Measurements from ENCODE around the gene PIGB. TPM values are rescaled to one million over a fixed set of nuclear protein-coding genes. Genes with fewer than 3 reads are reported as not detected.

Gene PIGB
- total and polyA plus RNA-seq, 2 of the 13 experiments (the other 11 are each of a cell fraction or from before 2014, with no cell fraction given): 14.5 to 19.1 TPM

DNA sequence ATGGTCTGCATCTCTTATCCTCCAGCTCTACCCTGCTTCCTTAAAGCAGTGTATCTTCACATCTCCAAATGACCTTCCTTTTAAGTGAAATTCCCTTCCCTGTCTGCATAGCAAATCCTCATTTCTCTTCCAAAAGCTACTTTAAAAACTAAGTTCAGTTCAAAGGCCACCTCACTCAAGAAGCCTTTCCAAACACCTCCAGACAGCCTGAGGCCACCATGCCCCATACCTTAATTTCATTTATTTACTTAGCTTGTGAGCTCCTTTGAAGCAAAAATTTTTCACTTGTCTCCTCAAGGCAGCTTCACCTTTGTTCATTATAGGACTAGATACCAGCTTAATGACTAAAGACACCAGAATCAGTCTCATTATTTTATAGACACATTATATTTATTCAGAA lies 39.4 kb downstream of the PIGB start:
- no peak overlapping the region for H2AFZ ChIP-seq (ENCODE audit: low read length)
- no peak overlapping the region for H3K4me2 ChIP-seq (ENCODE audit: low read depth, low read length)
- POLR2A ChIA-PET: interaction anchor here (2.3 kb wide), 1 partner anchor 50 kb away, joined by 5 read pairs; the partner anchor contains the start of genes CCPG1 and PIERCE2
- peaks cover 7% of the 10 kb centered on the region; the same call in 1 of the 2 replicates for H3K4me1 ChIP-seq (ENCODE audit: insufficient read depth, low read length)
- TF ChIP-seq ZNF816 (CRISPR knock-in tag; IDR thresholded peaks at IDR 0.05; ENCODE audit: borderline replicate concordance) (no peak), MAFK (conservative IDR thresholded peaks at IDR 0.05 in 1 of 2, IDR thresholded peaks at IDR 0.05 in 1 of 2; ENCODE audit: low read length in 2 of 2) (no peak), MAZ (IDR thresholded peaks at IDR 0.05; ENCODE audit: borderline replicate concordance, low read depth, low read length) (no peak), MAZ (CRISPR knock-in tag; IDR thresholded peaks at IDR 0.05; ENCODE audit: low read depth) (no peak), ZC3H13 (CRISPR knock-in tag; IDR thresholded peaks at IDR 0.05) (no peak), ZFP62 (CRISPR knock-in tag; IDR thresholded peaks at IDR 0.05) (no peak), ZNF776 (CRISPR knock-in tag; IDR thresholded peaks at IDR 0.05) (no peak)
- TF ChIP-seq, protein P1, sequence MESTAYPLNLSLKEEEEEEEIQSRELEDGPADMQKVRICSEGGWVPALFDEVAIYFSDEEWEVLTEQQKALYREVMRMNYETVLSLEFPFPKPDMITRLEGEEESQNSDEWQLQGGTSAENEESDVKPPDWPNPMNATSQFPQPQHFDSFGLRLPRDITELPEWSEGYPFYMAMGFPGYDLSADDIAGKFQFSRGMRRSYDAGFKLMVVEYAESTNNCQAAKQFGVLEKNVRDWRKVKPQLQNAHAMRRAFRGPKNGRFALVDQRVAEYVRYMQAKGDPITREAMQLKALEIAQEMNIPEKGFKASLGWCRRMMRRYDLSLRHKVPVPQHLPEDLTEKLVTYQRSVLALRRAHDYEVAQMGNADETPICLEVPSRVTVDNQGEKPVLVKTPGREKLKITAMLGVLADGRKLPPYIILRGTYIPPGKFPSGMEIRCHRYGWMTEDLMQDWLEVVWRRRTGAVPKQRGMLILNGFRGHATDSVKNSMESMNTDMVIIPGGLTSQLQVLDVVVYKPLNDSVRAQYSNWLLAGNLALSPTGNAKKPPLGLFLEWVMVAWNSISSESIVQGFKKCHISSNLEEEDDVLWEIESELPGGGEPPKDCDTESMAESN (CRISPR knock-in tag; conservative IDR thresholded peaks at IDR 0.05): no peak
- no peak for FAIRE-seq
- BruUV-seq (replicated peaks): no TSS peak
- peaks cover 0 to 10% of the 10 kb centered on the region in 2 experiments; a peak in 2 of 5 replicates for H3K36me3 ChIP-seq (replicated peaks in 1 of 2; ENCODE audit: control insufficient read depth in 1 of 2, insufficient read depth in 2 of 2, low read length in 2 of 2)
- no peak for DNase-seq (ENCODE audit: low spot score)
- CTCF ChIA-PET (ENCODE audit: low intra/inter-chr PET ratio, low total read pairs): no interaction called here
- intact Hi-C loops (cut with micrococcal nuclease; ENCODE audit: unreplicated experiment): no loop called here
- H3K4me3 ChIP-seq (replicated peaks in 1 of 3; ENCODE audit: insufficient read depth in 1 of 3, low read depth in 2 of 3, low read length in 3 of 3): no peak overlapping the region
- no peak overlapping the region for H3K27ac ChIP-seq (ENCODE audit: extremely low read length, insufficient read depth, low read length)
- in situ Hi-C loops (cut with HindIII; ENCODE audit: extremely low pct_ligation_motif_present, low pct_unique_long_range_greater_than_20kb): no loop called here
- no peaks in the 10 kb centered on the region for H4K20me1 ChIP-seq (ENCODE audit: insufficient read depth, low read length)
- no peaks in the 10 kb centered on the region for H3K79me2 ChIP-seq (ENCODE audit: insufficient read depth, low read length)
- no peak for ATAC-seq
- H3K27me3 ChIP-seq (ENCODE audit: control insufficient read depth in 1 of 2, insufficient read depth in 2 of 2, low read length in 2 of 2): no peaks in the 10 kb centered on the region
- H3K9me3 ChIP-seq (ENCODE audit: low read length): no peaks in the 10 kb centered on the region
- H3K9ac ChIP-seq (ENCODE audit: insufficient read depth, low read depth, low read length): no peak overlapping the region

All from HepG2 (cell line).